22Rv1 (cell line): ENCODE measurements around the gene MKI67.

Experiments
- CTCF ChIP-seq: fragments of 450-650 bp; IDR thresholded peaks from 2 replicates; pipeline ENCODE4 v1.5.1; 2017; ENCODE audit warnings: mild to moderate bottlenecking
- ZFX ChIP-seq: fragments of 450-650 bp; IDR thresholded peaks from 2 replicates; pipeline ENCODE4 v1.6.1; 2017; ENCODE audit warnings: antibody characterized with exemption, borderline replicate concordance

GRCh38 chr10:128072046-128072445 is 54.2 kb downstream of the MKI67 start:
- no peak for TF ChIP-seq CTCF
- no peak for TF ChIP-seq ZFX
